HepG2 (cell line): ENCODE measurements around the gene FFAR1. TPM values are rescaled to one million over a fixed set of nuclear protein-coding genes. Genes with fewer than 3 reads are reported as not detected.

ENCODE experiments used
- ATAC-seq: fragments of 200-7000 bp; cut with Tn5 transposase; 3 replicates; pipeline ENCODE4 v1.9.1; 2020; ENCODE audit warnings: mild to moderate bottlenecking, moderate library complexity
- BruUV-seq: library from RNA; stranded (reverse); fragments of 400-500 nt; replicated peaks from 2 replicates; lab custom pipeline; 2021; lab: Mats Ljungman, UMichigan
- CTCF ChIA-PET: fragments of 300-600 bp; formaldehyde crosslinking; extraction: SDS; loops from one replicate; lab custom pipeline; 2021; ENCODE audit warnings: low total read pairs, inconsistent platforms, low intra/inter-chr PET ratio; lab: Yijun Ruan, JAX
- POLR2A ChIA-PET: fragments of 350-600 bp; sonication (Branson Sonifier 250); formaldehyde crosslinking; loops from one replicate; lab custom pipeline; 2020; ENCODE audit warnings: antibody characterized with exemption, inconsistent platforms; lab: Yijun Ruan, JAX
- DNase-seq: peaks from one replicate; pipeline ENCODE4 v3.0.0-alpha.2; 2015; ENCODE audit warnings: low spot score
- FAIRE-seq: peaks from 3 replicates; lab custom pipeline; 2011; peaks lifted over from hg19 to GRCh38; lab: Jason Lieb, UNC
- H2AFZ ChIP-seq: one replicate; pipeline ENCODE4 v1.6.1; 2011; ENCODE audit warnings: low read length, inconsistent platforms
- H3K27ac ChIP-seq: fragments of 300-600 bp; 3 replicates; pipeline ENCODE4 v1.8.0; 2011; ENCODE audit warnings: mixed run types, mild to moderate bottlenecking, mixed read lengths, low read length, inconsistent platforms; ENCODE audit not compliant: insufficient read depth; ENCODE audit errors: extremely low read length
- H3K27me3 ChIP-seq, 2 experiments: fragments of 200-600 bp in 1 of 2; 2 replicates in 1 of 2; 3 replicates in 1 of 2; pipeline versions ENCODE4 v1.6.0 to v1.8.0; 2011; ENCODE audit warnings: low read length in 2 of 2, mild to moderate bottlenecking in 2 of 2, moderate library complexity in 2 of 2, inconsistent platforms in 1 of 2; ENCODE audit not compliant: insufficient read depth in 2 of 2, control insufficient read depth in 1 of 2
- H3K36me3 ChIP-seq, 2 experiments: fragments of 200-600 bp in 1 of 2; replicated peaks in 1 of 2; 2 replicates in 1 of 2; 3 replicates in 1 of 2; pipeline versions ENCODE4 v1.5.1 to v1.8.0; 2011; ENCODE audit warnings: low read length in 2 of 2, inconsistent platforms in 1 of 2; ENCODE audit not compliant: insufficient read depth in 2 of 2, control insufficient read depth in 1 of 2
- H3K4me1 ChIP-seq: 2 replicates; pipeline ENCODE4 v1.5.1; 2012; ENCODE audit warnings: low read length, inconsistent platforms; ENCODE audit not compliant: insufficient read depth
- H3K4me2 ChIP-seq: 2 replicates; pipeline ENCODE4 v1.6.0; 2011; ENCODE audit warnings: low read depth, low read length, inconsistent platforms
- H3K4me3 ChIP-seq, 3 experiments: fragments of 200-600 bp in 1 of 3; sonication (generic), shearing (Covaris generic) in 1 of 3; replicated peaks in 1 of 3; 2 replicates each; pipeline ENCODE4 v1.5.1; 2011 to 2016; ENCODE audit warnings: low read length in 3 of 3, inconsistent platforms in 2 of 3, low read depth in 2 of 3, mild to moderate bottlenecking in 2 of 3, control low read depth in 1 of 3, mixed read lengths in 1 of 3; ENCODE audit not compliant: insufficient read depth in 1 of 3
- H3K79me2 ChIP-seq: one replicate; pipeline ENCODE4 v1.6.1; 2011; ENCODE audit warnings: low read length, inconsistent platforms; ENCODE audit not compliant: insufficient read depth
- H3K9ac ChIP-seq: 2 replicates; pipeline ENCODE4 v1.6.0; 2011; ENCODE audit warnings: mild to moderate bottlenecking, low read depth, low read length, inconsistent platforms; ENCODE audit not compliant: insufficient read depth
- H3K9me3 ChIP-seq: 2 replicates; pipeline ENCODE4 v1.5.1; 2012; ENCODE audit warnings: mild to moderate bottlenecking, low read length
- H4K20me1 ChIP-seq: 2 replicates; pipeline ENCODE4 v1.6.0; 2011; ENCODE audit warnings: inconsistent platforms, mild to moderate bottlenecking, low read length, moderate library complexity; ENCODE audit not compliant: insufficient read depth
- ZNF629 ChIP-seq: sonication (generic); formaldehyde crosslinking; conservative IDR thresholded peaks from 2 replicates; pipeline ENCODE4 v1.5.0; 2020; ENCODE audit warnings: missing genetic modification reagents
- WGBS: methylation state at CpG from one replicate; pipeline ENCODE4 v1.1.6; 2017; ENCODE audit warnings: low lambda C conversion rate; 5-methylcytosine and 5-hydroxymethylcytosine counted together
- in situ Hi-C: cut with HindIII; loops from 2 replicates; pipeline ENCODE4 v1.10.0; 2017; ENCODE audit warnings: low pct_unique_long_range_greater_than_20kb; ENCODE audit not compliant: extremely low pct_ligation_motif_present
- intact Hi-C: fragments of 100-400 bp; cut with micrococcal nuclease; formaldehyde crosslinking; loops from one replicate; pipeline ENCODE4 v1.10.0; 2022; ENCODE audit not compliant: unreplicated experiment
- polyA plus RNA-seq, 8 experiments: library from polyadenylated mRNA; depleted of rRNA in 3 of 8; stranded (reverse) in 7 of 8; unstranded in 1 of 8; fragments of >200 nt; fragmentation: Illumina TruSeq in 4 of 8; extraction: Trizol in 4 of 8; gene quantifications; 2 replicates each; pipeline versions ENCODE4 v1.2.1 to v1.2.3, GENCODE V29; 2011 to 2016; ENCODE audit warnings: low read depth in 4 of 8, missing spikeins in 1 of 8, mixed read lengths in 1 of 8; ENCODE audit not compliant: insufficient read depth in 1 of 8
- total RNA-seq, 5 experiments: library from RNA; depleted of rRNA; stranded (reverse); fragments of >200 nt; fragmentation: Illumina TruSeq; extraction: Trizol; gene quantifications; 2 replicates each; pipeline ENCODE4 v1.2.3, GENCODE V29; 2016; ENCODE audit warnings: low read depth in 1 of 5
- TF ChIP-seq, protein P1 (sequence below): sonication (generic); formaldehyde crosslinking; IDR thresholded peaks from 2 replicates; pipeline ENCODE4 v1.8.0; 2022; ENCODE audit warnings: mild to moderate bottlenecking, missing genetic modification reagents, borderline replicate concordance
- TF ChIP-seq, protein P2 (sequence below): sonication (generic); formaldehyde crosslinking; IDR thresholded peaks from 2 replicates; pipeline ENCODE4 v1.4.0; 2020; ENCODE audit warnings: mild to moderate bottlenecking, low read depth, missing genetic modification reagents
- TF ChIP-seq, protein P3 (sequence below): sonication (generic); formaldehyde crosslinking; IDR thresholded peaks from 2 replicates; pipeline ENCODE4 v1.4.0; 2020; ENCODE audit warnings: mild to moderate bottlenecking, missing genetic modification reagents, borderline replicate concordance

The FFAR1 gene
- total and polyA plus RNA-seq, 2 of the 13 experiments (the other 11 are each of a cell fraction or from before 2014, with no cell fraction given) = not detected

DNA sequence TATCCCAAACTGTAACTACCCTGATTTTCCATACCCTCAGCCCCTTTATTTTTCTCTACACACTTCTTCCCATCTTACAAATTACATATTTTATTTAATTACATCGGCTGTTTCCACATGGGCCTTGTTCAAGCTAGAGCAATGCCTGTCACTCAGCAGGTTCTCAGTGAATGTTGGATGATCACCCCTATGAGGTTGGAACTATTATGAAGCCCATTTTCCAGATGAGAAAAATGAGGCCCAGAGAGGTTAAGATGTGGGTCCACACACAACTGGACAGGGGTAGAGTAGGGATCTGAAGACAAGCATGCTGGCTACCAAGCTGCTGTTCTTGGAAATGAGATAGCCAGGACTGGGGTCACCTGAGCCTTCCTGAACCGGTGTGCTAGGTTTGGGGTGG is 45.7 kb upstream of the FFAR1 start:
- no TSS peak for BruUV-seq
- no peaks in the 10 kb centered on the region; a peak in 1 of 5 replicates for H3K27me3 ChIP-seq
- ATAC-seq (no peak), DNase-seq (no peak), FAIRE-seq (no peak)
- intact Hi-C loops = no loop called here
- no peak overlapping the region for H3K4me2 ChIP-seq
- in situ Hi-C loops = no loop called here
- H3K79me2 ChIP-seq = no peaks in the 10 kb centered on the region
- no peak overlapping the region for H3K4me3 ChIP-seq
- no peaks in the 10 kb centered on the region for H3K9me3 ChIP-seq
- CTCF ChIA-PET = no interaction called here
- POLR2A ChIA-PET = no interaction called here
- no peak overlapping the region for H3K27ac ChIP-seq
- no peak overlapping the region for H2AFZ ChIP-seq
- TF ChIP-seq ZNF629 (CRISPR knock-in tag) = peak; percentile 75
- TF ChIP-seq, protein P1, sequence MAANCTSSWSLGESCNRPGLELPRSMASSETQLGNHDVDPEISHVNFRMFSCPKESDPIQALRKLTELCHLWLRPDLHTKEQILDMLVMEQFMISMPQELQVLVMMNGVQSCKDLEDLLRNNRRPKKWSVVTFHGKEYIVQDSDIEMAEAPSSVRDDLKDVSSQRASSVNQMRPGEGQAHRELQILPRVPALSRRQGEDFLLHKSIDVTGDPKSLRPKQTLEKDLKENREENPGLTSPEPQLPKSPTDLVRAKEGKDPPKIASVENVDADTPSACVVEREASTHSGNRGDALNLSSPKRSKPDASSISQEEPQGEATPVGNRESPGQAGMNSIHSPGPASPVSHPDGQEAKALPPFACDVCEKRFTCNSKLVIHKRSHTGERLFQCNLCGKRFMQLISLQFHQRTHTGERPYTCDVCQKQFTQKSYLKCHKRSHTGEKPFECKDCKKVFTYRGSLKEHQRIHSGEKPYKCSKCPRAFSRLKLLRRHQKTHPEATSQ = no peak
- TF ChIP-seq, protein P2, sequence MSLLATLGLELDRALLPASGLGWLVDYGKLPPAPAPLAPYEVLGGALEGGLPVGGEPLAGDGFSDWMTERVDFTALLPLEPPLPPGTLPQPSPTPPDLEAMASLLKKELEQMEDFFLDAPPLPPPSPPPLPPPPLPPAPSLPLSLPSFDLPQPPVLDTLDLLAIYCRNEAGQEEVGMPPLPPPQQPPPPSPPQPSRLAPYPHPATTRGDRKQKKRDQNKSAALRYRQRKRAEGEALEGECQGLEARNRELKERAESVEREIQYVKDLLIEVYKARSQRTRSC (CRISPR knock-in tag) = no peak
- TF ChIP-seq, protein P3, sequence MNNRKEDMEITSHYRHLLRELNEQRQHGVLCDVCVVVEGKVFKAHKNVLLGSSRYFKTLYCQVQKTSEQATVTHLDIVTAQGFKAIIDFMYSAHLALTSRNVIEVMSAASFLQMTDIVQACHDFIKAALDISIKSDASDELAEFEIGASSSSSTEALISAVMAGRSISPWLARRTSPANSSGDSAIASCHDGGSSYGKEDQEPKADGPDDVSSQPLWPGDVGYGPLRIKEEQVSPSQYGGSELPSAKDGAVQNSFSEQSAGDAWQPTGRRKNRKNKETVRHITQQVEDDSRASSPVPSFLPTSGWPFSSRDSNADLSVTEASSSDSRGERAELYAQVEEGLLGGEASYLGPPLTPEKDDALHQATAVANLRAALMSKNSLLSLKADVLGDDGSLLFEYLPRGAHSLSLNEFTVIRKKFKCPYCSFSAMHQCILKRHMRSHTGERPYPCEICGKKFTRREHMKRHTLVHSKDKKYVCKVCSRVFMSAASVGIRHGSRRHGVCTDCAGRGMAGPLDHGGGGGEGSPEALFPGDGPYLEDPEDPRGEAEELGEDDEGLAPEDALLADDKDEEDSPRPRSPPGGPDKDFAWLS (CRISPR knock-in tag) = no peak
- H3K9ac ChIP-seq = no peak overlapping the region
- 99% methylated on average over 2 of the region's 2 CpGs for WGBS
- peaks cover 28% of the 10 kb centered on the region for H3K4me1 ChIP-seq
- H3K36me3 ChIP-seq = no peaks in the 10 kb centered on the region
- H4K20me1 ChIP-seq = no peaks in the 10 kb centered on the region
